ENCODE data around the gene EHBP1.
A peak's percentile ranks its signal among the peaks of the same experiment; 100 is the strongest.
"Not testable (repeated sequence)": the region's sequence is repeated elsewhere in the genome, so short reads cannot be mapped to it uniquely, and the experiment has no call there.

The EHBP1 gene

DNA sequence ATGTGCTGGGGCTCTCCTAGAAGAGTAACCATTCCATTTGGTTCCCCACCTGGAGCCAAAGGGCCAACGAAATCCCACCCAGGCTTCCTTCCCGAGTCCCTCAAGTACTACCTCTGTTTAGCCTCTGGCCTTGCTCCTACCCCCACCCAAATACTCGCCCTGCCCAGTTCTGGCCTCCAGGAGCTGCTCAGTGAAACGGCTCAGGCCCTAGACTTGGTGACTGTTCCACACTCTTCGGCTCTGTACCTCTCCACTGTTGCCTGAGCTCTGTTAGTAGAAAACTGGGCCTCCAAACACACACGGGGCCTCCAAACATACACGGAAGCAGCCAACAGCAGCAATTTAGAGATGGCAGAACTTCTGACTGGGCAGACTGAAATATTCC is 349.3 kb downstream of the EHBP1 start:
- no peak for DNase-seq

DNA sequence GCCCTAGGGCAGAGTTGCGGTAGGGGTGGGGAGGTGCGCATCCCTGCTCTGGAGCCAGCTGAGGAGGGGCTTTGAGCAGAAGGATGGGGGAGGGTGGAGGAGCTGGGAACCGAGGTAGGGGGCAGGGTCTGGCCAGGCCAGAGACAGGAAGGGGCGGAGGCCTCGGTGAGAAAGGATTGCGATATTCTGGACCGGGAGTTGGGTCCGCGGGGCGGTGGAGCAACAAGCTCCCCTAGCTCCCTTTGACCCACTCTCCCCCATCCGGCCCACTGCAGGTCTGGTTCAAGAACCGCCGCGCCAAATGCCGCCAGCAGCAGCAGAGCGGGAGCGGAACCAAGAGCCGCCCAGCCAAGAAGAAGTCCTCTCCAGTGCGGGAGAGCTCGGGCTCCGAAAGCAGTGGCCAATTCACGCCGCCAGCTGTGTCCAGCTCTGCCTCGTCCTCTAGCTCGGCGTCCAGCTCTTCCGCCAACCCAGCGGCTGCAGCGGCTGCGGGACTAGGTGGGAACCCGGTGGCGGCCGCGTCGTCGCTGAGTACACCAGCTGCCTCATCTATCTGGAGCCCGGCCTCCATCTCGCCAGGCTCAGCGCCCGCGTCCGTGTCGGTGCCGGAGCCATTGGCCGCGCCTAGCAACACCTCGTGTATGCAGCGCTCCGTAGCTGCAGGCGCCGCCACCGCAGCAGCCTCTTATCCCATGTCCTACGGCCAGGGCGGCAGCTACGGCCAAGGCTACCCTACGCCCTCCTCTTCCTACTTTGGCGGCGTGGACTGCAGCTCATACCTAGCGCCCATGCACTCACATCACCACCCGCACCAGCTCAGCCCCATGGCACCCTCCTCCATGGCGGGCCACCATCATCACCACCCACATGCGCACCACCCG is 350.0 kb downstream of the EHBP1 start:
- DNase-seq = no peak

DNA sequence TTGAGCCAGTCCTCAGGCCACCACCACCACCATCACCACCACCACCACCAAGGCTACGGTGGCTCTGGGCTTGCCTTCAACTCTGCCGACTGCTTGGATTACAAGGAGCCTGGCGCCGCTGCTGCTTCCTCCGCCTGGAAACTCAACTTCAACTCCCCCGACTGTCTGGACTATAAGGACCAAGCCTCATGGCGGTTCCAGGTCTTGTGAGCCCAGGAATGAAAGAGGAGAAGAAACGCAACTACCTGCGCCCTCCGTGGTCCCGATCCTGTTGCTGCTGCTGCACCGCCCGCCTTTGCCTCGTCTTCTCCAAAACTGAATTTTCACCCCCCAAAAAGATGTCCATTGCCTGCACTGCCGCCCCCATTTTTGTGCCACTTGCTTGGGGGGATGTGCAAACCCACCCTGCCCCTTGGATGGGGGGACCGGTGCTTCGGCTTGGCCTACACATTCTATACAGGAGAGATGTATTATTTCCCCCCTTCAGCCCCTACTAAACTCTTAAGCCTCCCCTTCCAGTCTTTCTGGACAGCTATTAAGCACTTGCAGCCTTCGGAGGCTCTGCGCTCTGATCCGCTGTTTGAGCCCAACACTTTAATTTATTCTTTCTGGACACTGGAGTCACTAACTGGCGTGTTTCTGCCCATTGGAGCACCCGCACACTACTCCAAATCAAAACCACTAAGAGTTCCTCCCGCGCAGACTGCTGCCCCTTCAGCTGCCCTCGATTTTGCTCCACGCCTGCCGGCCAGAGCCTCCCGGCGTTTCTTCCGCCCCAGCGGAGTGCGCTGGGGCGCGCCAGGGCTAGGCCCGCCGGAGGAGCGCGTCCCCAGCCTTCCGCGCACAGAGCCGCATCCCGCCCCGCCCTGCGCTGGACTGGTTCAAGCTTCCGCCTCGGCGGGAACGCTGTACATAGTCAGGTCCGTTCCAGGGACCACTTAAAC is 350.9 kb downstream of the EHBP1 start:
- peak; percentile 39 for DNase-seq

DNA sequence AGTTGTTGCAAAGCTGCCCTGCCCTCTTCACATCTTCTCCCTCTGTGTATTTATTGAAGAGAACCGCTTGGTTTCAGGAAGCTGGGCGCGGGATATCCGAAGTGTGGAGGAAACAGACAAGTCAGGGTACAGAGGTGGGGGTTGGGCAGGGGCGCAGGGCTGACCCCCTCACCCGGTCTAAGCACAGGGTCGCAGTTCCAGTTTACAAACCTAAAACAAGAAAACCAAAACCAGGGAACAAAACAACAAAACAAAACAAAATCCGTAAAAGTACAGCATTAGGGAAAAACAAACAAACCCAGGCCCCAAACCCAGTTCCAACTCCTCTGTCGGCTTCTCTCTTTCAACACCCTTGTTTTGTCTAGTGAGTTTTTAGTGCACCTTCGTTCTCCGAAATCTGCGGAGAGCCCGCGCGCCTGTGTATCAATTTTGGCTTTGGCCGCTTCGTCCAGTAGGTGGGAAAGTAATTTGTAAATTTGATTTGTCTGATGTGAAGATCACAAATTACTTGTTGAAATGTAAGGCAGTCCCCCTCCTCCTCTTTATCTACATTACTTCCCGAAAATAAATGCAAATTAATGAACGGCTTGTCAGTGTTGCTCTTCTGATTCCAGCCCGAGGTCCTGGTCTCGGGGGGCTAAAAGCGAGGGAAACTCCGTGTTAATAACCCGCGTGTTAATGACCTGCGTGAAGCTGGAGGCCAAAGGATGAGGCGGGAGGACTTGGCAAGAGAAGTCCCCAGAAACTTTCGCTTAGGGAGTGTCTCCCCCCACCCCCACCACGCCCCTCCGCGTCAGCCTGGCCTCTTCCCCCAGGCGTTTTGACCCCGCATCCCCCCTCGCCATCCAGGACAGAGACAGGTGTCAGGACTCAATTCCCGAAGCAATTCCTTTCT is 352.0 kb downstream of the EHBP1 start:
- no peak for DNase-seq

DNA sequence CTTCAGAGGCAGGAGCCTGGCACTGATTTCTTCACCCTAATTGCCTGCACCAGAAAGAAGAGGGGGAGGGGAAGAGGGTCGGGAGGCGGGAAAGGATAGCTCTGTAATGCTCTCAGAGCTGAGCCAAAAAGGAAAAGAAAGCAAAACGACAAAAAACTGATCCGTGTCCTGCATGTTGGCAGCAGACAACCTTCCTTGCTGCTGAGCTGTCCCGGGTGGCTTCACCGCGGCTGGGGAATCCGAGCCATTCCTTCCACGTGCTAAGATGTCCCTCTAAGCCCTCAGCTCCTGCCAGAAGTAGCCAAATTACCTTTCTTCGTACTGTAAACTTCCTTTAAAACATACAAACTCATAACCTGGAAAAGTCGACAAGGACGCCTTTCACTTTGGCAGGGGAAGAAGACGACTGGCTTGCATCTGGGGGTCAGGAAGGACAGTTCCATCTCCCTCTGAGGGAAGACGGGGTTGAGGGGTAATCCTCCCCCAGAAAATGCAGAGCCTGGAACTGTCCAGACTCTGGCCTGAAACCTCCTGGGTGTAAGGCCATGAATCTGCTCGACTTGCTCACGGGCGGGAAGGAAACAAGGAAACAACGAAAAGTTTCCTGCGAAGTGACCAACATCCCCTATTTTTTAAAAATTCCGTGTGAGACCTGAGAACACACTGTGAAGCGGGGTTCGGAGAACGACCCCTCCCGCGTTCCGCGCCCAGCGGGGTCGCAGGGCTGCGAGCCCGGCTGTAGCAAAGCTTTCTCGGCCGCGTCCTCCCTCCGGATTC is 352.8 kb downstream of the EHBP1 start:
- DNase-seq = no peak

DNA sequence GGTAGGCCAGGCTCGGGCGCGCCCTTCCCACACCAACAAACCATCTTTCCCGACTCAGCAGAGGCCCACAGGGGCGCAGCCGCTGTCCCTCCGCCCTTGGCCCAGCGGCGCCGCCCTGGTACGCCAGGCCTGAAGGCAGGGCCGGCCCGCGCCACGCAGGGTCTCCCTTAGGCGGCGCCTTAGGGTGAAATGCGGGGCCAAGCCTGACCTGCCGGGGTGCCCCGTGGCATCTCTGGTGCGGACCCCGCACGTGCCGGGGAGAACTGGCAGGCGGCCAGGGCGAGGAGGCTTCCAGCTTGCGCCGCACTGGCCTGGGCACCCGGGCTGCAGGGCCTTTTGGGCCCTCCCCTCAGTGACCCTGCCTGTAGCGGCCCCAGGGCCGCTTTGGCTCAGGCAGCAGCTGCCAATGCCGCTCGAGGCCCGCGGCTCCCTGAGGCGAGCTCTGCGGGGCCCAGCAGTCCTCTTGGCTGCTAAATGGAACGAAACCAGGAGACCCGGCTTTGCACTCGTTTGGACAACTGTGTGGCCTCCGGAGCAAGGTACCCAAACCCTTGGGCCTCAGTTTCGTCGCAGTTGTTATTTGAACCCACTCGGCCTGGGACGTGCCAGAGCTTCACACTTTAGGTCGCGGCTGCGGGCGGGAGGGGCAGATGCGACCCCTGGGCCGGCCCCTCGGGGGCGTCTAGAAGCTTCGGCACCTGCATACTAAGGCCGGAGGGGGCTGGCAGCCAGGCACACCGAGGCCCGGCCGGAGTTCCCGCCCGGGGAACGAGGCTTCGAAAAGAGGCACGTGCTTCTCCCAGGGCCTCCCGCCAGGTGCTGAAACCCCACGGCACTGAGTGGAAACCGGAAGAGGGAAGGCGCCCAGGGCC is 353.6 kb downstream of the EHBP1 start:
- no peak for DNase-seq

DNA sequence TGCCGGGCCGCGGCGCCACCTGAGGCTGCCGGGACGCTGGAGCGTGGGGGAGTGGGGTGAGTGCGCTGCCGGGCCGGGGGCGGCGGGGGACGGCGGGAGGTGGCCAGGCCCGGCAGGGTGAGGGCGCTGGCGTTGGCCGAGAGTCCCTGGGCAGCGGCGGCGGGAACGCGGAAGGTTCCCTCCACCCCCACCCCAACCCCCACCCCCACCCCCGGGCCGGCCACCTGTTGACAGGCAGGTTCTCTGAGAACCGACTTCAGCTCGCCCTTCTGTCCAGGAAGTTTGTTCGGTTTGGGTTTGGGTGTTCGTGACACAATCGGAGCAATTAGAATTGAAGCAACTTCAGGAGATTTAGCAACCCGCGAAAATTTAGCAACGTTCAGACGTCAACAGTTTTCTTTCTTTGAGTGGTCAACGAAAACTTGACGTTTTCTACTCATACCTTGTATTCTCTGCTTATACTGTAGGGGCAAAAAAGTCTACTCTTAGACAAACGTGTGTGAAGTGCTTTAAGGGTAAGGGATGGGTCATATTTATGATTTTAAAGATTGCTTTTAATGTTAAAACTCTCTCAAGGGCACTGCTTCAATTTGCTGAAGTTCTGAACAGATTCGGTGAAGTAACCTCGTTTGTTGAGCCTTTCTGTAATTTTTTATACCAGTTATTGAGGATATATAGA is 354.4 kb downstream of the EHBP1 start:
- no peak for DNase-seq

DNA sequence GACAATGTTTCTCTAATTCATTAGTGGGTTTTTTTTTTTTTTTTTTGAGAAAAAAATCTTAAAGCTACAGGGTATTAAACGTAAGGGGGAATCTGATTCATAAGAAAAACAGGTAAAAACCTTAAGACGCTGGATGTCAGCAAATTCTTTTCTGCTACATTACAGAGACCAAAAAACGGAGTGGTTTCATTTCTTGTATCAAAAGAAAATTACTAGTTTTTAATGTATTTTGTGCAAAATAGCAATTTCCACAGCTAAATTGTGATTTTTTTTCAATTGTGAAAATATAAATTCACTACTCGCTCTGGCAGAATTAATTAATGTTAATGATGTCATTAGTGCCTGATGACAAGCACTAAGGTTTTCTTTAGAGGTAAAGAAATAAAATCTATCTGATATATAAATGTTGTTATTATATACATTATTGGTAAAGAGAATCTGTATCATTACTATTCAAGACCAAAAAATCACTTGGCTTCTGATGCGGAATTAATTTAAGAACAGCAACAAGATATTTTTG is 355.0 kb downstream of the EHBP1 start:
- DNase-seq = no peak

DNA sequence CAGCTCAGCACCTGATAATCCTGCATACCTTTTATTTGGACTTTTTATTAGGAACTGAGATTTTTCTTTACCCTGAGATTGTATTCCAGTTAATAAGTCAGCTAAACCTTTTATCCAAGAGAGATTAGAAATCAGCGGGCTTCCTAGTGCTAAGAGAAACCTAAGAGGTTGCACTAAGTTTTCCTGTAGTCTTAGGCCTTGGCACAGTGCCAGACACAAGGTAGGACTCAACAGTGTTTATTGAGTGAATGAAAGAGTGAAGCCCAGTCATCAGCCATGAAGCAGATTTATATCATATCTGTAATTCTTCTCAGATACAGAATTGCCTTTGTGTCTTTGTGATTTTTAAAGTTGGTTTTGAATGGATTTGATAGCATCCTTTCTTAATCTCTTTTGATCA is 358.7 kb downstream of the EHBP1 start:
- DNase-seq = no peak

DNA sequence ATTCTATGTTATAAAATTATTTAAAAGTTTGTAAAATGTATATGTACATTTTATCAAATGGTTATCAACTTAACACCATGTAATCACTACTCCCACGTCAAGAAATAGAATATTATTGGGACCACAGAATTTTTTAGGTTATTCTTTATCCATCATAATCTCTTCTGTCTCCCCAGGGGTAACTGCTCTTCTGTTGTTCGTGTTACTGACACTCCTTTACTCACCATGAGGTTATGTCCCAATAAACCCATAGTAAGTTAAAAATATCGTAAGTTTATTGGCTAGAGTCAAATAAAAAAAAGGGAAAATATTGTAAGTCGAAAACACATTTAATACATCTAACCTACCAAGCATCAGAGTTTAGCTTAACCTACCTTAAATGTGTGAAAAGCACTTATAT is 359.1 kb downstream of the EHBP1 start:
- no peak for DNase-seq

DNA sequence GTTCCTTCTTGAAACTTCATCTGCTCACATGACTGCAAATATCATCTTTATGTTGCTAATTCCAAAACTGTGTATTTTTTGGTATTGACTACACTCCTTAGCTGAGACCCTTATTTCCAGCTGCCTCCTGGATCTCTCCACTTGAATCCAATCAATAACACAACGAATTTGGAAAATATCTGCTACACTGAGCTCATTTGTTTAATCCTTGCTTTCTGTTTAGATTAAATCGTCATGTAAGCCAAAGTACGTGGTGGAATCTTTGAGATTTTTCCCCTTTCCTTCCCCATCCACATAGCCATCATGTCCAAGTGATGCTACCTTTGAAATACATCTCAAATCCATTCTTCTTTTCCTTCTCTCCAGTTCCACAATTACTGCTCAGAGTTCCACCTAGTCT is 360.8 kb downstream of the EHBP1 start:
- DNase-seq = no peak

DNA sequence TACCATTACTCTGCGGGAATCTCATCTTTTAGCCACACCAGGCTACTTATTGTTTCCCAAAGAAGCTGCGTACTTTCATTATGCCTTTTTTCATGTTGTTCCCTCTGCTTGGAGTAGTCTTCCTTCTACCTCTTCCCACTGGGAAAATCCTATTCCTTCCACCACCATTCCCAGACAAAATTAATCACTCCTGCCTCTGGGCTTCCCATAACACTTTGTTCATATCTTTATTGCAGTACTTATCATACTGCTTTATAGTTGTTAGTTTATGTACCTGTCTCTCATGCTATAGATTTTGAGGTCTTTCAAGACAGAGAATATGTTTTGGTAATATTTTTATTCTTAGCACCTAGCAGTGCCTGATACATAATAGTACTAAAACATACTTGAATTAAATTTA is 361.3 kb downstream of the EHBP1 start:
- no peak for DNase-seq

DNA sequence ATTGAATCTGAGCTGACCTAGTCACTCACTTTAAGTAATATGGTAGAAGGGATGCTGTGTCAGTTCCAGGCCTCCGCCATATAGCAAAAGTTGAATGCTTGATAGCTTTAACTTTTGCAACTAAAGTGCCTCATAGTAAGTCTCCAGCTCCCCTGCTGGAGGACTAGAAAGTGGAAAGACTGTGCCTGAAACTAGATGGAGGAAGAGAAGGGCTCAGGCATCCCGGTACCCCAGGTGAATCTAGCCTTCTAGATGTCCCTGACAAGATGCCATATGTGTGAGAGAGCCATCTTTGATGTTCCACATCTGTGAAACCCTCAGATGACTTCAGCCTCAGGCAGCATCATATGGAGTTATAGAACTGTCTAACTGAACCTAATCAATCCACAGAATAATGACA is 366.2 kb downstream of the EHBP1 start:
- DNase-seq = no peak

DNA sequence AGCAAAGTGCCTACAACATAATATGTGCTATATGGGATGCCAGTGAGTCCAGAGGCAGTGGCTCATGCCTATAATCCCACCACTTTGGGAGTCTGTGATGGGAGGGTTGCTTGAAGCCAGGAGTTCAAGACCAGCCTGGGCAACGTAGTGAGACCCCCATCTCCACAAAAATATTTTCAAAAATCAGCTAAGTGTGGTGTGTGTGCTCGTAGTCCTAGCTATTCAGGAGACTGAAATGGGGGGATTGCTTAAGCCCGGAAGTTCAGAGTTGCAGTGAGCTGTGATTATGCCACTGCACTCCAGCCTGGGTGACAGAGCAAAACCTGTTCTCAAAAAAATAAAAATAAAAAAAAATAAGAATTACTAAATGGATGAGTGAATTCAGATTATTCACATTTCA is 368.5 kb downstream of the EHBP1 start:
- DNase-seq = no peak

DNA sequence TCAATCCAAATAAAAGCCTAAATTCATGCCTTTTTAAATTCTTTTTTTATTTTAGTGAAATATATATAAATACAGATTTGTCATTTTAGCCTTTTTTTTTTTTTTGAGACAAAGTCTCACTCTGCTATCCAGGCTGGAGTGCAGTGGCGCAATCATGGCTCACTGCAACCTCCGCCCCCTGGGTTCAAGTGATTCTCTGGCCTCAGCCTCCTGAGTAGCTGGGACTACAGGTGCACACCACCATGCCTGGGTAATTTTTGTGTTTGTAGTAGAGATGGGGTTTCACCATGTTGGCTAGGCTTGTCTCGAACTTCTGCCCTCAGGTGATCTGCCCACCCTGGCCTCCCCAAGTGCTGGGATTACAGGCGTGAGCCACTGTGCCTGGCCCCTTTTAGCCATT is 368.9 kb downstream of the EHBP1 start:
- DNase-seq = not testable (repeated sequence)

DNA sequence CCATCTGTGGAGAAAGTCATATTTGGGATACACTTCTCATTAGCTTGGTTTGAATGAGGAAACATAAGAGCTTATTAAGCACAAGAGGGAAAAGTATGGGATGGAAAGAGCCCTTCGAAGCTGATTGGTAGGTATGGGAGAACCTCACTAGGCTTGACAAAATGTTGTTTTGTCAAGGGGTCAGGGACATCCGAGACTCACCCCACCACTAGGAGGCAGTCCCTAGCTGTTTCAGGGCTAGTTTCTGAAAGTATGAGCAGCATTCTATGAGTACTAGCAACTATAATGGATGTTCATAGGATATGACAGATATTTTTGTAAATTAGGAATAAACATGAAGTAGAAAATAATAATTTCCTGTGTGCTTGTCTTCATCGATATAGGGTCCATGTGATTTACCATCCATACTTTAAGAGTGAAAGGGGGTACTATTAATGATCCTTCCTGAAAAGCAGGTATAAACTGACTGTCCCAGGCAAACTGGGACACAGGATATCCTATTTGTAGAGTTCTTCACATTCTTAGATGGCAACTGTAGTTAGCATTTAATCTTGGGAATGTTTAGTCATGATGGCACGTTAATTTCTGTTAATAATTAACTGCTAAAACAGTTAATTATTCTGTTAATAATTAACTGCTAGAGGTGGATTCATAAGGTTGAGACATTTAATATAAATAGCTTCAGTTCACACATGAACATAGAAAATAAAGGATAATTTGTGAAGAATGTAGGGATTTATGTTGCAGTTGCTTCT is 373.5 kb downstream of the EHBP1 start:
- peak; percentile 30 for DNase-seq

DNA sequence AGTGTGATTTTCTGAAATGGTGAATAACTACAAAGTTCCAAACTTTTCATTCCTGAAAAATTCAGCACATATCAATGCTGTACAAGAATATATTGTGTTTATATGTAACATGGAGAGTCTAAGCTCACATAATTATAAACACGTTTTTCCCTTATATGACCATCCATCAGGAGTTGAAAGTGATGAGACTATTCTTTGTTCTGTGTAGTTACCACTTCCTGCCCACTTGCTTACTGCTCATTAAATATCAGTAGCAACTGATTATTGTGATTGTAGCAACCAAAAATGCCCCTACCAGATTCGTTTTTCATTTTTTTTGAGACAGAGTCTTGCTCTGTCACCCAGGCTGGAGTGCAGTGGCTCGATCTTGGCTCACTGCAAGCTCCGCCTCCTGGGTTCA is 375.9 kb downstream of the EHBP1 start:
- no peak for DNase-seq

DNA sequence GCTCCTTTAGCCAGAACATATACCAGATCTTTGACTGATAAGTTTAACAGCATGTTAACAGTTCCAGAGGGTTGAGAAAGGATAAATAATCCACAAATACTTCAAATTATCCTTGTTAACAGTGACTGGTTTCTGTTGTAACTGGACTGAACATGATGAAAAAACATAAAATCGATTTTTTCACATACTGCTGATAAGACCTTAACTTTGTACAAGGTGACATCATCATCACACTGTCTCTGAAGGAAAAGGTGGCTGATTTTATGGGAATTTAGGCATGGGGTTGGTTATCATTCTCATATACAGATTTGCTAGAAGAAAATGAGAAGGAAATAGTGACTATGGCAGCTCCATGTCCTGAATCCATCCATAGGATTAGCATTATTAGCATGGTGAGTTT is 381.2 kb downstream of the EHBP1 start:
- DNase-seq = no peak

DNA sequence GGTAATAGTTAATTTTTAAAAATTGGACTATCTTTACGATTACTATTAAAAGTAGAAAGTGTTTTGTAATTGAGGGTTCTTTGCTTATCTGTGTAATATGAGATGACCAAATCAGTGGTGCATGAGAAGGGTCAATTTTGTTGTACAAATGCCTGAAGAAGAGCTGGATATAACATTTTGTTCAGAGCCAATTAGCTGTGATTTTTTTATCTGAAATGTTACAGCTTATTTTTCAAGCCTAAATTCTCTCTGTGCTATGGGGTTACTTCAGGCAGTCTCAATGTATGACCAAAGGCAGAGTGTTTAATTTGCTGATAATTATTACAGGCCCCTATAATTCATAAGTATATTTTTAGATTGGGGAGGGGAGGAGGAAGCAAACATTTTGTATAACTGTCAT is 386.9 kb downstream of the EHBP1 start:
- no peak for DNase-seq
